ENCODE results near the gene NXPH3.

NXPH3 gene

GRCh38 chr17:49557312-49558024, 18.2 kb upstream of the NXPH3 start:
- peak overlapping the region in 2 of 3 experiments; percentile 11 to 29 for H3K27ac Mint-ChIP-seq

GRCh38 chr17:49564638-49565037, 11.0 kb upstream of the NXPH3 start:
- Mint-ChIP-seq H3K4me1 (peaks cover 8% of the 10 kb centered on the region), H3K36me3 (ENCODE audit: low read depth) (no peaks in the 10 kb centered on the region), H3K27me3 (ENCODE audit: low read depth) (peaks cover 35% of the 10 kb centered on the region), H3K4me3 (no peak overlapping the region), H3K9me3 (peaks cover 2% of the 10 kb centered on the region), H3K27ac (no peak overlapping the region)
- no peak for TF ChIP-seq CTCF (IDR thresholded peaks at IDR 0.05; ENCODE audit: unreplicated experiment in 3 of 3)

More at GRCh38 chr17:49557312-49558024, 18.2 kb upstream of the NXPH3 start:
- peaks cover 2% of the 10 kb centered on the region for H3K9me3 Mint-ChIP-seq
- H3K4me3 Mint-ChIP-seq: peak overlapping the region in 1 of 3 experiments; percentile 28
- H3K27me3 Mint-ChIP-seq (ENCODE audit: low read depth): peaks cover 19% of the 10 kb centered on the region
- H3K36me3 Mint-ChIP-seq (ENCODE audit: low read depth): no peaks in the 10 kb centered on the region
- TF ChIP-seq CTCF (IDR thresholded peaks at IDR 0.05; ENCODE audit: unreplicated experiment in 3 of 3): peak; percentile 47 to 66 (median 49)
- peaks cover 42% of the 10 kb centered on the region for H3K4me1 Mint-ChIP-seq

GRCh38 chr17:49565948-49566491, 9.7 kb upstream of the NXPH3 start:
- H3K4me3 Mint-ChIP-seq: no peak overlapping the region
- no peak overlapping the region for H3K27ac Mint-ChIP-seq
- peaks cover 11% of the 10 kb centered on the region for H3K4me1 Mint-ChIP-seq
- H3K9me3 Mint-ChIP-seq: no peaks in the 10 kb centered on the region
- no peak for TF ChIP-seq CTCF (IDR thresholded peaks at IDR 0.05; ENCODE audit: unreplicated experiment in 3 of 3)
- no peaks in the 10 kb centered on the region for H3K36me3 Mint-ChIP-seq (ENCODE audit: low read depth)
- peaks cover 41% of the 10 kb centered on the region for H3K27me3 Mint-ChIP-seq (ENCODE audit: low read depth)

GRCh38 chr17:49566668-49567071, 9.0 kb upstream of the NXPH3 start:
- Mint-ChIP-seq H3K27ac (no peak overlapping the region), H3K9me3 (no peaks in the 10 kb centered on the region), H3K27me3 (ENCODE audit: low read depth) (peaks cover 47% of the 10 kb centered on the region), H3K4me1 (peaks cover 11% of the 10 kb centered on the region), H3K36me3 (ENCODE audit: low read depth) (no peaks in the 10 kb centered on the region), H3K4me3 (peak overlapping the region in 2 of 3 experiments; percentile 30 to 41)
- no peak for TF ChIP-seq CTCF (IDR thresholded peaks at IDR 0.05; ENCODE audit: unreplicated experiment in 3 of 3)

GRCh38 chr17:49567104-49567521, 8.6 kb upstream of the NXPH3 start:
- TF ChIP-seq CTCF (IDR thresholded peaks at IDR 0.05; ENCODE audit: unreplicated experiment in 3 of 3): no peak
- peak overlapping the region in 2 of 3 experiments; percentile 30 to 41 for H3K4me3 Mint-ChIP-seq
- H3K27me3 Mint-ChIP-seq (ENCODE audit: low read depth): peaks cover 49% of the 10 kb centered on the region
- no peak overlapping the region for H3K27ac Mint-ChIP-seq
- no peaks in the 10 kb centered on the region for H3K9me3 Mint-ChIP-seq
- H3K4me1 Mint-ChIP-seq: peaks cover 11% of the 10 kb centered on the region
- H3K36me3 Mint-ChIP-seq (ENCODE audit: low read depth): no peaks in the 10 kb centered on the region

Measured in nephron (organoid).